ENCODE data around the gene PIANP.

The PIANP gene

GRCh38 chr12:6667559-6668210, 32.9 kb downstream of the PIANP start:
- DNase-seq (ENCODE audit: low spot score): no peak

- DNase-seq (ENCODE audit: low spot score): no peak
Observed at GRCh38 chr12:6666211-6666610, 34.4 kb downstream of the PIANP start.

GRCh38 chr12:6664902-6665301, 35.7 kb downstream of the PIANP start:
- no peak for DNase-seq (ENCODE audit: low spot score)

GRCh38 chr12:6662906-6663742, 37.5 kb downstream of the PIANP start, which contains the start of gene ING4:
ING4 (minus strand) TSS chr12:6663119; CDS start chr12:6663101, 18 bp downstream.
- DNase-seq (ENCODE audit: low spot score): peak; percentile 100

GRCh38 chr12:6662602-6662905, 38.1 kb downstream of the PIANP start:
- no peak for DNase-seq (ENCODE audit: low spot score)

GRCh38 chr12:6653987-6654386, 46.6 kb downstream of the PIANP start:
- DNase-seq (ENCODE audit: low spot score): no peak

- no peak for DNase-seq (ENCODE audit: low spot score)
Observed at GRCh38 chr12:6653342-6653741, 47.3 kb downstream of the PIANP start.

GRCh38 chr12:6652391-6652790, 48.2 kb downstream of the PIANP start:
- no peak for DNase-seq (ENCODE audit: low spot score)

GRCh38 chr12:6650832-6651231, 49.8 kb downstream of the PIANP start:
- no peak for DNase-seq (ENCODE audit: low spot score)

GRCh38 chr12:6647083-6647604, 53.5 kb downstream of the PIANP start, which contains the start of gene ACRBP:
ACRBP (minus strand) TSS chr12:6647432; CDS start chr12:6647366, 66 bp downstream.
- peak; percentile 77 for DNase-seq (ENCODE audit: low spot score)

- DNase-seq (ENCODE audit: low spot score): no peak
Observed at GRCh38 chr12:6646276-6647082, 54.1 kb downstream of the PIANP start.

- DNase-seq (ENCODE audit: low spot score): no peak
Observed at GRCh38 chr12:6644903-6645302, 55.7 kb downstream of the PIANP start.

- DNase-seq (ENCODE audit: low spot score): peak; percentile 81
Observed at GRCh38 chr12:6644257-6644596, 56.4 kb downstream of the PIANP start.
